HFF-Myc (cell line): Measurements from ENCODE around the gene CPNE6.

ENCODE experiments used
- DNase-seq: peaks from one replicate; pipeline ENCODE4 v3.0.0-alpha.2; 2011; ENCODE audit warnings: low read depth; ENCODE audit errors: extremely low read depth
- H3K4me3 ChIP-seq: replicated peaks from 2 replicates; pipeline ENCODE4 v1.5.1; 2011; ENCODE audit warnings: low read depth, mild to moderate bottlenecking, control low read depth, low read length
- CTCF ChIP-seq: IDR thresholded peaks from 2 replicates; pipeline ENCODE4 v1.5.1; 2012; ENCODE audit warnings: mild to moderate bottlenecking, low read depth, low read length, control low read depth; ENCODE audit errors: missing control alignments

The CPNE6 gene

GRCh38 chr14:24096545-24097181, 25.3 kb downstream of the CPNE6 start:
- H3K4me3 ChIP-seq: no peak overlapping the region
- TF ChIP-seq CTCF: no peak

GRCh38 chr14:24098229-24098926, 27.0 kb downstream of the CPNE6 start:
- no peak overlapping the region for H3K4me3 ChIP-seq
- TF ChIP-seq CTCF: no peak
- DNase-seq: no peak

More at GRCh38 chr14:24096545-24097181, 25.3 kb downstream of the CPNE6 start:
- DNase-seq: no peak

- no peak for DNase-seq
- TF ChIP-seq CTCF: no peak
- no peak overlapping the region for H3K4me3 ChIP-seq
These were observed 27.8 kb downstream of the CPNE6 start for GRCh38 chr14:24098927-24099813.

GRCh38 chr14:24100197-24100981, 29.0 kb downstream of the CPNE6 start:
- no peak for TF ChIP-seq CTCF
- H3K4me3 ChIP-seq: no peak overlapping the region
- DNase-seq: no peak

- H3K4me3 ChIP-seq: no peak overlapping the region
- DNase-seq: no peak
- TF ChIP-seq CTCF: no peak
These were observed 29.7 kb downstream of the CPNE6 start for GRCh38 chr14:24100982-24101494.
